AG04450 (cell line): ENCODE data around the gene DOC2A. TPM values are rescaled to one million over a fixed set of nuclear protein-coding genes. Genes with fewer than 3 reads are reported as not detected.

Source experiments
- CTCF ChIA-PET: fragments of 300-600, 350-600 bp; formaldehyde crosslinking; extraction: SDS; loops from one replicate; lab custom pipeline; 2022; ENCODE audit warnings: antibody characterized with exemption, inconsistent platforms; lab: Charles Lee
- POLR2A ChIA-PET: fragments of 350-600 bp; formaldehyde crosslinking; extraction: SDS; loops from one replicate; lab custom pipeline; 2021; ENCODE audit warnings: antibody characterized with exemption, inconsistent platforms; lab: Yijun Ruan, JAX
- DNase-seq: peaks from one replicate; pipeline ENCODE4 v3.0.0-alpha.2; 2011; ENCODE audit warnings: low read depth, low spot score
- H3K27ac ChIP-seq: one replicate; pipeline ENCODE4 v1.5.1; 2012; ENCODE audit warnings: low read depth, low read length, control low read depth
- H3K27me3 ChIP-seq: one replicate; pipeline ENCODE4 v1.6.0; 2012; ENCODE audit warnings: low read length; ENCODE audit not compliant: control insufficient read depth, insufficient read depth
- H3K4me3 ChIP-seq: 2 replicates; pipeline ENCODE4 v1.5.1; 2011; ENCODE audit warnings: mild to moderate bottlenecking, low read depth, low read length, control low read depth
- H3K9me3 ChIP-seq: 2 replicates; pipeline ENCODE4 v1.5.1; 2012; ENCODE audit warnings: low read length; ENCODE audit not compliant: control insufficient read depth, insufficient read depth
- CTCF ChIP-seq: IDR thresholded peaks from 2 replicates; pipeline ENCODE4 v1.5.1; 2011; ENCODE audit warnings: low read depth, low read length, control low read depth, inconsistent platforms
- polyA plus RNA-seq: library from polyadenylated mRNA; depleted of rRNA; stranded (reverse); fragments of >200 nt; gene quantifications from 2 replicates; pipeline ENCODE4 v1.2.3, GENCODE V29; 2011; rRNA removed

Gene DOC2A
- polyA plus RNA-seq, 1 experiment, result 0.22 TPM

GRCh38 chr16:29958756-29959155 lies 52.1 kb downstream of the DOC2A start:
- H3K4me3 ChIP-seq, result no peak overlapping the region
- H3K27ac ChIP-seq, result no peak overlapping the region
- TF ChIP-seq CTCF, result no peak
- no peak for DNase-seq
- ChIA-PET POLR2A (no interaction called here), CTCF (no interaction called here)
- H3K27me3 ChIP-seq, result no peaks in the 10 kb centered on the region
- no peaks in the 10 kb centered on the region for H3K9me3 ChIP-seq

Other genes starting within 250 kb of the DOC2A start
- not detected in 2 replicates for gene ZG16, start 232.8 kb downstream of the DOC2A start, polyA plus RNA-seq
- gene KIF22, start 220.3 kb downstream of the DOC2A start, polyA plus RNA-seq, result 14.1 and 19.9 TPM in 2 replicates
- 58.4 and 79.6 TPM in 2 replicates for gene MAZ, start 204.5 kb downstream of the DOC2A start, polyA plus RNA-seq
- gene PRRT2, start 198.8 kb downstream of the DOC2A start, polyA plus RNA-seq, result 5.7 and 6.1 TPM in 2 replicates
- gene PAGR1, start 194.9 kb downstream of the DOC2A start, polyA plus RNA-seq, result 14.3 and 14.5 TPM in 2 replicates
- 251 and 321 TPM in 2 replicates for gene MVP, start 190.6 kb downstream of the DOC2A start, polyA plus RNA-seq
- 89.9 and 112 TPM in 2 replicates for gene CDIPT, start 147.8 kb downstream of the DOC2A start, polyA plus RNA-seq
- 5.0 and 6.8 TPM in 2 replicates for gene SEZ6L2, start 111.5 kb downstream of the DOC2A start, polyA plus RNA-seq
- gene ASPHD1, start 110.5 kb downstream of the DOC2A start, polyA plus RNA-seq, result 3.5 and 4.6 TPM in 2 replicates
- 7.4 and 8.8 TPM in 2 replicates for gene KCTD13, start 84.8 kb downstream of the DOC2A start, polyA plus RNA-seq
- gene TMEM219, start 48.9 kb downstream of the DOC2A start, polyA plus RNA-seq, result 88.6 and 107 TPM in 2 replicates
- gene TAOK2, start 37.2 kb downstream of the DOC2A start, polyA plus RNA-seq, result 16.9 and 18.2 TPM in 2 replicates
- gene HIRIP3, start 15.4 kb downstream of the DOC2A start, polyA plus RNA-seq, result 2.5 and 3.8 TPM in 2 replicates
- gene INO80E, start 14.8 kb downstream of the DOC2A start, polyA plus RNA-seq, result 27.3 and 27.5 TPM in 2 replicates
- not detected in 2 replicates for gene C16orf92, start 12.2 kb upstream of the DOC2A start, polyA plus RNA-seq
- not detected in 2 replicates for gene TLCD3B, start 20.2 kb upstream of the DOC2A start, polyA plus RNA-seq
- gene ALDOA, start 54.7 kb upstream of the DOC2A start, polyA plus RNA-seq, result 631 and 806 TPM in 2 replicates
- gene PPP4C, start 65.0 kb upstream of the DOC2A start, polyA plus RNA-seq, result 112 and 140 TPM in 2 replicates
- gene TBX6, start 80.9 kb upstream of the DOC2A start, polyA plus RNA-seq, result not detected in 2 replicates
- 15.6 and 23.1 TPM in 2 replicates for gene YPEL3, start 85.2 kb upstream of the DOC2A start, polyA plus RNA-seq
- 1.2 and 1.9 TPM in 2 replicates for gene GDPD3, start 102.5 kb upstream of the DOC2A start, polyA plus RNA-seq
- 82.5 and 91.7 TPM in 2 replicates for gene MAPK3, start 112.2 kb upstream of the DOC2A start, polyA plus RNA-seq
- 2.9 and 4.2 TPM in 2 replicates for gene CORO1A, start 172.6 kb upstream of the DOC2A start, polyA plus RNA-seq
- gene BOLA2B, start 182.6 kb upstream of the DOC2A start, polyA plus RNA-seq, result 17.5 and 38.2 TPM in 2 replicates
- 3.8 and 13.4 TPM in 2 replicates for gene SLX1A, start 182.8 kb upstream of the DOC2A start, polyA plus RNA-seq
- 7.3 and 8.5 TPM in 2 replicates for gene SULT1A3, start 188.2 kb upstream of the DOC2A start, polyA plus RNA-seq
- 0.83 and 1.7 TPM in 2 replicates for gene NPIPB13, start 237.5 kb upstream of the DOC2A start, polyA plus RNA-seq